ENCODE results near the gene MAGEA3.
"Not testable (repeated sequence)": the region's sequence is repeated elsewhere in the genome, so short reads cannot be mapped to it uniquely, and the experiment has no call there.

The MAGEA3 gene

GRCh38 chrX:152663086-152663485, 35.5 kb upstream of the MAGEA3 start:
- in situ Hi-C loops (cut with HindIII; ENCODE audit: low pct_ligation_motif_present, low sequenced_read_pairs), result no loop called here
- no peak for DNase-seq
- Histone ChIP-seq H3K4me3 (ENCODE audit: low read depth, low read length) (no peak overlapping the region), H3K27me3 (replicated peaks) (no peaks in the 10 kb centered on the region), H3K36me3 (replicated peaks) (no peaks in the 10 kb centered on the region), H3K27ac (no peak overlapping the region)
- TF ChIP-seq CTCF (IDR thresholded peaks at IDR 0.05; ENCODE audit: low read depth, low read length, missing control alignments), result no peak

GRCh38 chrX:152674135-152674534, 24.5 kb upstream of the MAGEA3 start:
- no peak for TF ChIP-seq CTCF (IDR thresholded peaks at IDR 0.05; ENCODE audit: low read depth, low read length, missing control alignments)
- DNase-seq, result no peak
- in situ Hi-C loops (cut with HindIII; ENCODE audit: low pct_ligation_motif_present, low sequenced_read_pairs), result no loop called here
- Histone ChIP-seq H3K27ac (no peak overlapping the region), H3K36me3 (replicated peaks) (no peaks in the 10 kb centered on the region), H3K27me3 (replicated peaks) (no peaks in the 10 kb centered on the region), H3K4me3 (ENCODE audit: low read depth, low read length) (no peak overlapping the region)

- H3K27ac ChIP-seq; in situ Hi-C loops (cut with HindIII; ENCODE audit: low pct_ligation_motif_present, low sequenced_read_pairs); DNase-seq; H3K36me3 ChIP-seq (replicated peaks); H3K4me3 ChIP-seq (ENCODE audit: low read depth, low read length); H3K27me3 ChIP-seq (replicated peaks): not testable (repeated sequence)
These were observed 23.9 kb upstream of the MAGEA3 start for GRCh38 chrX:152674652-152675051.

GRCh38 chrX:152681012-152681411, 17.6 kb upstream of the MAGEA3 start:
- in situ Hi-C loops (cut with HindIII; ENCODE audit: low pct_ligation_motif_present, low sequenced_read_pairs); H3K36me3 ChIP-seq (replicated peaks); DNase-seq; H3K27ac ChIP-seq; H3K27me3 ChIP-seq (replicated peaks); H3K4me3 ChIP-seq (ENCODE audit: low read depth, low read length): not testable (repeated sequence)

- H3K27me3 ChIP-seq (replicated peaks); H3K36me3 ChIP-seq (replicated peaks); H3K27ac ChIP-seq; in situ Hi-C loops (cut with HindIII; ENCODE audit: low pct_ligation_motif_present, low sequenced_read_pairs); DNase-seq; H3K4me3 ChIP-seq (ENCODE audit: low read depth, low read length): not testable (repeated sequence)
These were observed 1.8 kb downstream of the MAGEA3 start for GRCh38 chrX:152700390-152700789.

GRCh38 chrX:152706500-152706899, 7.9 kb downstream of the MAGEA3 start:
- H3K27me3 ChIP-seq (replicated peaks); H3K27ac ChIP-seq; H3K4me3 ChIP-seq (ENCODE audit: low read depth, low read length); in situ Hi-C loops (cut with HindIII; ENCODE audit: low pct_ligation_motif_present, low sequenced_read_pairs); H3K36me3 ChIP-seq (replicated peaks); DNase-seq: not testable (repeated sequence)

GRCh38 chrX:152709173-152709572, 10.6 kb downstream of the MAGEA3 start, which contains the start of gene CSAG2:
TSS of gene CSAG2 (minus strand) at chrX:152709273. CDS start at chrX:152709112, 161 bp downstream.
- H3K4me3 ChIP-seq (ENCODE audit: low read depth, low read length); H3K36me3 ChIP-seq (replicated peaks); in situ Hi-C loops (cut with HindIII; ENCODE audit: low pct_ligation_motif_present, low sequenced_read_pairs); DNase-seq; H3K27me3 ChIP-seq (replicated peaks); H3K27ac ChIP-seq: not testable (repeated sequence)

- H3K36me3 ChIP-seq (replicated peaks); in situ Hi-C loops (cut with HindIII; ENCODE audit: low pct_ligation_motif_present, low sequenced_read_pairs); H3K27ac ChIP-seq: not testable (repeated sequence)
These were observed 14.6 kb downstream of the MAGEA3 start for GRCh38 chrX:152713195-152713594.

GRCh38 chrX:152713815-152714787, 15.5 kb downstream of the MAGEA3 start, which contains the start of gene MAGEA2B:
TSS of gene MAGEA2B (plus strand) at chrX:152714628. CDS start at chrX:152717107, 2,479 bp downstream.
- H3K27ac ChIP-seq; DNase-seq; in situ Hi-C loops (cut with HindIII; ENCODE audit: low pct_ligation_motif_present, low sequenced_read_pairs); H3K4me3 ChIP-seq (ENCODE audit: low read depth, low read length); H3K36me3 ChIP-seq (replicated peaks); H3K27me3 ChIP-seq (replicated peaks): not testable (repeated sequence)

More at GRCh38 chrX:152713195-152713594, 14.6 kb downstream of the MAGEA3 start:
- DNase-seq; H3K4me3 ChIP-seq (ENCODE audit: low read depth, low read length); H3K27me3 ChIP-seq (replicated peaks): not testable (repeated sequence)

Data from brain microvascular endothelial cell (primary cell).